Breast epithelium (tissue), 3 donors: ENCODE measurements around the gene UBE2K.

Experiments
- CTCF ChIP-seq, 3 donors: fragments of 450-650 bp; IDR thresholded peaks; one replicate each; pipeline ENCODE4 v1.5.1; 2016 to 2017; ENCODE audit warnings: antibody characterized with exemption in 3 of 3, mild to moderate bottlenecking in 3 of 3, moderate library complexity in 3 of 3
- POLR2A ChIP-seq: fragments of 450-650 bp; IDR thresholded peaks from one replicate; pipeline ENCODE4 v1.6.1; 2016; ENCODE audit warnings: antibody characterized with exemption, mild to moderate bottlenecking, moderate library complexity
- POLR2AphosphoS5 ChIP-seq, 3 donors: sonication (generic); formaldehyde crosslinking; IDR thresholded peaks; one replicate each; pipeline ENCODE4 v1.6.1; 2017; ENCODE audit warnings: antibody characterized with exemption in 3 of 3

- TF ChIP-seq CTCF (IDR thresholded peaks at IDR 0.05), result no peak
- TF ChIP-seq POLR2AphosphoS5 (IDR thresholded peaks at IDR 0.05), result no peak
- no peak for TF ChIP-seq POLR2A
Measured at GRCh38 chr4:39792128-39792527, 94.2 kb downstream of the UBE2K start.
